AG04450 (cell line): ENCODE results near the gene HEBP1. TPM values are rescaled to one million over a fixed set of nuclear protein-coding genes. Genes with fewer than 3 reads are reported as not detected.

Experiments
- CTCF ChIA-PET: fragments of 300-600, 350-600 bp; formaldehyde crosslinking; extraction: SDS; loops from one replicate; lab custom pipeline; 2022; ENCODE audit warnings: antibody characterized with exemption, inconsistent platforms; lab: Charles Lee
- POLR2A ChIA-PET: fragments of 350-600 bp; formaldehyde crosslinking; extraction: SDS; loops from one replicate; lab custom pipeline; 2021; ENCODE audit warnings: antibody characterized with exemption, inconsistent platforms; lab: Yijun Ruan, JAX
- DNase-seq: peaks from one replicate; pipeline ENCODE4 v3.0.0-alpha.2; 2011; ENCODE audit warnings: low read depth, low spot score
- H3K27ac ChIP-seq: one replicate; pipeline ENCODE4 v1.5.1; 2012; ENCODE audit warnings: low read depth, low read length, control low read depth
- H3K27me3 ChIP-seq: one replicate; pipeline ENCODE4 v1.6.0; 2012; ENCODE audit warnings: low read length; ENCODE audit not compliant: control insufficient read depth, insufficient read depth
- H3K4me3 ChIP-seq: 2 replicates; pipeline ENCODE4 v1.5.1; 2011; ENCODE audit warnings: mild to moderate bottlenecking, low read depth, low read length, control low read depth
- H3K9me3 ChIP-seq: 2 replicates; pipeline ENCODE4 v1.5.1; 2012; ENCODE audit warnings: low read length; ENCODE audit not compliant: control insufficient read depth, insufficient read depth
- CTCF ChIP-seq: IDR thresholded peaks from 2 replicates; pipeline ENCODE4 v1.5.1; 2011; ENCODE audit warnings: low read depth, low read length, control low read depth, inconsistent platforms
- polyA plus RNA-seq: library from polyadenylated mRNA; depleted of rRNA; stranded (reverse); fragments of >200 nt; gene quantifications from 2 replicates; pipeline ENCODE4 v1.2.3, GENCODE V29; 2011

Gene HEBP1
- polyA plus RNA-seq, 1 experiment: 57.7 TPM

GRCh38 chr12:13032164-13032563 is 32.1 kb upstream of the HEBP1 start:
- TF ChIP-seq CTCF: no peak
- ChIA-PET CTCF (no interaction called here), POLR2A (no interaction called here)
- H3K27me3 ChIP-seq: no peaks in the 10 kb centered on the region
- no peaks in the 10 kb centered on the region for H3K9me3 ChIP-seq
- no peak overlapping the region for H3K27ac ChIP-seq
- no peak for DNase-seq
- H3K4me3 ChIP-seq: no peak overlapping the region

- H3K4me3 ChIP-seq: no peak overlapping the region
- H3K9me3 ChIP-seq: no peaks in the 10 kb centered on the region
- no peaks in the 10 kb centered on the region for H3K27me3 ChIP-seq
- ChIA-PET POLR2A (no interaction called here), CTCF (interaction anchor here (1.3 to 1.7 kb wide), 2 partner anchors 15 to 181 kb away, joined by 3 to 8 read pairs; no protein-coding TSS in a partner anchor)
- DNase-seq: no peak
- H3K27ac ChIP-seq: no peak overlapping the region
- no peak for TF ChIP-seq CTCF
These were observed 30.7 kb upstream of the HEBP1 start for GRCh38 chr12:13030541-13031291.

GRCh38 chr12:13028825-13029570 is 28.9 kb upstream of the HEBP1 start:
- Histone ChIP-seq H3K9me3 (no peaks in the 10 kb centered on the region), H3K27me3 (no peaks in the 10 kb centered on the region), H3K4me3 (no peak overlapping the region), H3K27ac (no peak overlapping the region)
- ChIA-PET POLR2A (no interaction called here), CTCF (interaction anchor here (0.6 to 6.2 kb wide), 2 partner anchors 18 to 183 kb away, joined by 3 to 50 read pairs; no protein-coding TSS in a partner anchor)
- no peak for TF ChIP-seq CTCF
- no peak for DNase-seq

- no peaks in the 10 kb centered on the region for H3K9me3 ChIP-seq
- no peak overlapping the region for H3K4me3 ChIP-seq
- H3K27ac ChIP-seq: no peak overlapping the region
- POLR2A ChIA-PET: no interaction called here
- H3K27me3 ChIP-seq: no peaks in the 10 kb centered on the region
- CTCF ChIA-PET: interaction anchor here (0.5 to 6.2 kb wide), 2 partner anchors 104 to 185 kb away, joined by 4 to 50 read pairs; no protein-coding TSS in a partner anchor
- no peak for DNase-seq
- TF ChIP-seq CTCF: no peak
These were observed 27.4 kb upstream of the HEBP1 start for GRCh38 chr12:13027508-13027907.

GRCh38 chr12:13027032-13027431 is 27.0 kb upstream of the HEBP1 start:
- Histone ChIP-seq H3K4me3 (no peak overlapping the region), H3K27me3 (no peaks in the 10 kb centered on the region), H3K9me3 (no peaks in the 10 kb centered on the region), H3K27ac (no peak overlapping the region)
- ChIA-PET CTCF (interaction anchor here (0.5 to 6.2 kb wide), 3 partner anchors 47 to 185 kb away, joined by 3 to 50 read pairs (median 4); no protein-coding TSS in a partner anchor), POLR2A (no interaction called here)
- no peak for DNase-seq
- no peak for TF ChIP-seq CTCF
